HTERT RPE-1 (cell line): ENCODE data around the gene DNAJC17.

ENCODE experiments used
- in situ Hi-C: fragments of 300-500 bp; cut with MboI; formaldehyde crosslinking; loops from 4 replicates; pipeline ENCODE4 v1.14.3; 2020; ENCODE audit warnings: low sequenced_read_pairs

Gene DNAJC17

DNA sequence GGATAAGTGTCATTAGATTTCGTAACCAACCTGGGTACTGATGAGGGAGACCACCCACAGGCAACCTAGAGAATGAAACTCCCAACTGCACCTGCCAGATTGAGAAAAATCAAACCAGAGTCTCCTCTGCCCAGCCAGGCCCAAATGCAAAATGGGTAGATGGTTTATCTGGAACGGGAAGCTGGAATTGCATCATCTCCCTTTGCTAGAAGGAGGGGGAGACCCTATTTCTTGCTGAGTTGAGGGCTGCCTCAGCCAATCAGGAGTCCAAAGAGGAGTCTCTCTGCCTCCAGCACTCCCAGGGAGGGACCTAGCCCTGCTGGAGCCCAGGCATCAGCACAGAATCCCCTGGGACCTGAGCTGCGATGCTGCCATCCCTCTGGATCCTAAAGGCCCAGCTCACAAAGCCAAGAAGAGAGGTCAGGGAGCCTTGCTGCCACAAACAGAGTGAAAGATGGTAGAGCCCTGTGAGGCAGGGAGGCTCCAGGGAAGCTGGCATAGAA, 60.3 kb downstream of the DNAJC17 start:
- in situ Hi-C loops: no loop called here

- in situ Hi-C loops: no loop called here
Measured at GRCh38 chr15:40744815-40745152, 62.5 kb downstream of the DNAJC17 start.

- in situ Hi-C loops: no loop called here
Measured at GRCh38 chr15:40743921-40744814, 63.1 kb downstream of the DNAJC17 start.

GRCh38 chr15:40743485-40743901, 63.8 kb downstream of the DNAJC17 start:
- in situ Hi-C loops: no loop called here

GRCh38 chr15:40739854-40740253, 67.4 kb downstream of the DNAJC17 start:
- in situ Hi-C loops: no loop called here

DNA sequence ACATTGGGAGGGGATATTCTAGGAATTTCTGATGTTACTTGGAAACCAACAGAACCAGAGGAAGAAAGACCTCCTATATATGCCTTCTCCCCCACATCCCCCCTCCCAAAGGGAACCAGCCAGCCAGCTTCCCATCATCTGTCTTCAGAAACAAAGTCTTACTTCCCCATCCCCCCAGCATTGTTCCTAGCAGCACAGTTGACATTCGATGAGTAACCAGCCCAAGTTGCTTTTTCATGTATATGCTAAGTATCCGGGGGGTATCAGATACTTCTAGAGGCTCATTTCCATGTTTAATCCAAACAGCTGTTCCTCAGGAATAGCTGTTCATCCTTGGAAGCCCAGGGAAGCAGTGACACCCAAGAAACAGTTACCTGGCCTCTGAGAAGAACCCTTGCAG, 68.2 kb downstream of the DNAJC17 start:
- in situ Hi-C loops: no loop called here

- in situ Hi-C loops: no loop called here
Measured at GRCh38 chr15:40737048-40737447, 70.2 kb downstream of the DNAJC17 start.

DNA sequence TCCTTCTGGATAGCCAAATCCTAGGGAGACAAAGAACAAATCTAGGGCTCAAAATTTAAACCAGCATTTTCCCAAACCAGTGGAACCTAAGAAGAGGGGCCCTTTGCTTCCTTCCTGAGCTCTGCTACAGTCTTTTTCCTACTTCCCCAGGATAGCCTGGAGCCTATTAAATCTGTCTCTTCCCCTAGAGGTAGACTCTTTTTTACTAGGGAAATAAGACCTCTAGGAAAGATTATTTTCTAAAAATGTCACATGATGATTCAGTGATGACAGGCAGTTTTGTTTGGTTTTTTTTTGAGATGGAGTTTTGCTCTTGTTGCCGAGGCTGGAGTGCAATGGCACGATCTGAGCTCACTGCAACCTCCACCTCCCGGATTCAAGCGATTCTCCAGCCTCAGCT, 70.7 kb downstream of the DNAJC17 start:
- in situ Hi-C loops: no loop called here

GRCh38 chr15:40731034-40731433, 76.2 kb downstream of the DNAJC17 start:
- in situ Hi-C loops: no loop called here

GRCh38 chr15:40723919-40724318, 83.4 kb downstream of the DNAJC17 start:
- in situ Hi-C loops: no loop called here

GRCh38 chr15:40722934-40723333, 84.3 kb downstream of the DNAJC17 start:
- in situ Hi-C loops: no loop called here

GRCh38 chr15:40722354-40722753, 84.9 kb downstream of the DNAJC17 start:
- in situ Hi-C loops: no loop called here

DNA sequence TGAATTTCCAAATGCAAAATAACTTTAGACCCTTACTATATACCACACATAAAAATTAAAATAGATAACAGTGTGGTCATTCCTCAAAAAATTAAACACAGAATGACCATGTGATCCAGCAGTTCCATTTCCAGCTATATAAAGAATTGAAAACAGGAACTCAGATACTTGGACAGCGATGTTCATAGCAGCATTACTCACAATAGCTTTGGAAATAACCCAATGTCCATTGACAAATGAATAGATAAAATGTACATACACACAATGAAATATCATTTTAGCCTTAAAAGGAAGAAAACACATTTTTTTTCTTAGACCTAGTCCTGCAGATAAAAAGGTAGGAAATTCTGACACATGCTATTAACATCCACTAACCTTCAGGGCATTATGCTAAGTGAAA, 85.6 kb downstream of the DNAJC17 start:
- in situ Hi-C loops: no loop called here

- in situ Hi-C loops: no loop called here
Measured at GRCh38 chr15:40716165-40716564, 91.1 kb downstream of the DNAJC17 start.
